Fibroblast of skin of back (primary cell): ENCODE data around the gene IRX2. TPM values are rescaled to one million over a fixed set of nuclear protein-coding genes. Genes with fewer than 3 reads are reported as not detected.
A peak's percentile ranks its signal among the peaks of the same experiment; 100 is the strongest.

Source experiments
- DNase-seq: peaks from one replicate; pipeline ENCODE4 v3.0.0-alpha.2; 2013
- polyA plus RNA-seq, 2 experiments: library from polyadenylated mRNA; unstranded; fragments of 120-200 nt; gene quantifications; one replicate each; pipeline ENCODE4 v1.2.1, GENCODE V29; 2013; ENCODE audit not compliant: insufficient read length in 2 of 2

The IRX2 gene
- 13.4 TPM for polyA plus RNA-seq (2013, experiment 1 of 2; ENCODE audit: insufficient read length)
- polyA plus RNA-seq (2013, experiment 2 of 2; ENCODE audit: insufficient read length): 11.5 TPM

GRCh38 chr5:2751592-2752021, at the start of gene IRX2:
Gene IRX2 (minus strand): TSS chr5:2751677. CDS start chr5:2751413, 264 bp downstream.
- peak; percentile 98 for DNase-seq

- no peak for DNase-seq
Measured at GRCh38 chr5:2800035-2800434, 48.6 kb upstream of the IRX2 start.

GRCh38 chr5:2797981-2798380, 46.5 kb upstream of the IRX2 start:
- peak; percentile 41 for DNase-seq

GRCh38 chr5:2797160-2797559, 45.7 kb upstream of the IRX2 start:
- DNase-seq: no peak

GRCh38 chr5:2783223-2783622, 31.7 kb upstream of the IRX2 start:
- no peak for DNase-seq

- no peak for DNase-seq
Measured at GRCh38 chr5:2782658-2783057, 31.2 kb upstream of the IRX2 start.

- DNase-seq: no peak
Measured at GRCh38 chr5:2780421-2781171, 29.1 kb upstream of the IRX2 start.

- DNase-seq: no peak
Measured at GRCh38 chr5:2779459-2779858, 28.0 kb upstream of the IRX2 start.

GRCh38 chr5:2776337-2777302, 25.1 kb upstream of the IRX2 start:
- DNase-seq: no peak

- no peak for DNase-seq
Measured at GRCh38 chr5:2773327-2773726, 21.9 kb upstream of the IRX2 start.

GRCh38 chr5:2767089-2767488, 15.6 kb upstream of the IRX2 start:
- no peak for DNase-seq

GRCh38 chr5:2764581-2764980, 13.1 kb upstream of the IRX2 start:
- no peak for DNase-seq

- DNase-seq: no peak
Measured at GRCh38 chr5:2763533-2763794, 12.0 kb upstream of the IRX2 start.

GRCh38 chr5:2762744-2763532, 11.5 kb upstream of the IRX2 start:
- DNase-seq: no peak

GRCh38 chr5:2761921-2762488, 10.5 kb upstream of the IRX2 start:
- peak; percentile 27 for DNase-seq

- no peak for DNase-seq
Measured at GRCh38 chr5:2759696-2760461, 8.4 kb upstream of the IRX2 start.

- no peak for DNase-seq
Measured at GRCh38 chr5:2759091-2759490, 7.6 kb upstream of the IRX2 start.

- DNase-seq: no peak
Measured at GRCh38 chr5:2758632-2759031, 7.2 kb upstream of the IRX2 start.

- DNase-seq: peak; percentile 97
Measured at GRCh38 chr5:2757563-2758351, 6.3 kb upstream of the IRX2 start.

- peak; percentile 90 for DNase-seq
Measured at GRCh38 chr5:2756211-2757152, 5.0 kb upstream of the IRX2 start.
